ENCODE data around the gene DPM2.
A peak's percentile ranks its signal among the peaks of the same experiment; 100 is the strongest.

Gene DPM2

DNA sequence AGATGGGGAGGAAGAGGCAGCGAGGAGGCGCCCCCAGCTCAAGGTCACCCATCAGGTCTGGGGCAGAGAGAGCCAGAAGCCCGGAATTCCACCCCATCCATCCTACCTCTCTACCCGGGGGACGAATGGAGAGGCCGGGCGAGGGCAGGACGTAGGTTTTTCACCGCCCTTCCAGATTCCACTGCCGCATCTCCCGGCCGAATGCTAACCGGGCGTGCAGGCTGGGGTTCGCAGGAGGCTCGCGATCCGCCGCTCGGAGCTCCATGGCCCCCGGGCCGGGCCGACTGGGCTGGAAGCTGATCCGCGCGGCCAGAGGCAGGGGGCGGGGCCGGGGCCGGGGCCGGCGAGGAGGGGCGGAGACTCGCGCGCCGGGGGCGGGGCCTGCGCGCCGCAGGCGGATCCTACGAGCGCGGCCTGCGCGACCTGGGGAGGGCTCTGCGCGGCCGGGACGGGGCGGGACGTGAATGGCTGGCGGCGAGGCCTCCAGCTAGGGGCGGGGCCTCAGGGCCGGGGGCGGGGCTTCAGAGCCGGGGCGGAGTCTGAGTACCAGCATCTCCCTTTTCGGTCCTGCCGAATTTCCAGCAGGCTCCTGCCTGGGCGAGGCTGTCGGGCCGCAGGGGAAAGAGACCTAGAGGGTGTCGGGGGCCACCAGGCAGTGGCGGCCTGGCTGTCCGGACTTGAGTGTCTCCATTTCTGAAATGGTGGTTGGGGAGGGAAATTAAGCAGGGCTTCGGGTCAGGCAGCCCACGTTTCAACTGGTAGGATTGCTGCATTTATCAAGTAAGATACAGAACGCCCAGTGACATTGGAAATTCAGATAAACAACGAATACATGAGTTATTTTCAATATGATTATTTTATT, 20.7 kb downstream of the DPM2 start, which contains the start of gene ST6GALNAC4:
Gene ST6GALNAC4, minus strand, starts transcription at position 322 of the 862 bp plus-strand sequence. CDS start 622 bp downstream, outside the sequence.
- peak; percentile 94 for DNase-seq

DNA sequence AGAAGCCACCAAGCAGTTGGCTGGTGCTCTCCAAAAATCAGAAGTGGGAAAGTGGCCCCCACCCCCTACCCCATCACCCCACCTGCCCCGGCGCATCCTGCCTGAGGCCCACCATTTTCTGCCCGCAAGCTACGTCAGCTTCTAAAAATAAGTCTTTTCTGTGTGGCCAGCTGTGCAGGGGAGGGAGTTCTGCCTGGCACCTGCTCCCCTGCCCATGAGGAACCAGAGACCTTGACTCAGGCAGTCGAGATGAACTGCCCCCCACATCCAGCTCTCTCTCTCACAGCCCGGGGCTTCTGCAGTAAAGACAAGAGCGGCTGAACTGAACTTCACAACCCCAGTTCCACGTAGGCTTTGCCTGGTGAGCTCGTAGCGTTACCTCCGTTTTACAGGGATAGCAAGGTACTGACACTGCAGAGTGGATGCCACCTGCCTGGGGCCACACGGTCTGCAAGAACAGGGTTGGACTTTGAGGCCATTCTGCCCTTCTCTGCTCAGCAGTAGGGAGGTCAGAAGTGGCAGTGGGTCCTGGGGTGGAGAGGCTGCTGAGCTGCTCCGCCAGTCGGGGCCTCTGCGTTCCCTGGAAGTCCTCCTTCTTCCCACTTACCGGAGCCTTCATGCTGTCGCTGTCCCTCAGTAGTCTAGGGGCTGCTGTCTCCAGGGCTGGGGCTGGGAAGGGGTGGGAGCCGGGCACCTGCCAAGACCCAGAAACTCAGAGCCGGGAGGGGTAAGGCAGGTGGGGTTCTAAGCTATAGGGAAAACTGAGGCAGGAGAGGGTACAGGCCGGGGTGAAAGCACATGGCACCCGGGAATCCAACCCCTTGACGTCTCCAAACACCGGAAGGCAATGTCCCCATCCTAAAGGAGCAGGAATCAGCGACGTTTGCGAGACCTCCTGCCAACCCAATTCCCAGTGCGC, 21.6 kb downstream of the DPM2 start:
- DNase-seq: no peak

DNA sequence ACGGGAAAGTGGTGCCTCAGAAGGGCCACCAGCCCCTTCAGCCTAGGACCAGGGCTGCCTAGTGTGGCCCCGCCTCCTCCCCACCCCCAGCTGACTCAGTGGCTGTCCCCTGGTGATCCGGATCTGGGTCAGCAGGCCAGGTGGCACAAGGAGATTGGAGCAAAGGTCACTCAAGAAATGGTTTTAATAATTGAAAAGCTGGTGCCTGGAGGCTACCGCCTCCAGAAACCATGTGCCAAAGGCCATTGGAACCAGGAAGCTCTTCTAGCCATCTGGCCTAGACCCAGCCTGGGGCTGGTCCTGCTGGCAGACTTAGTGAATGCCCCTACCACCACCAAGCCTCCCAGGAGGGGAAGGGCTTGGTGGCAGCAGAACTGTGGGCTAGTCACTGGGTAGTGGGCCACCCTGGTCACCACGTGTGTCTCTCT, 22.3 kb downstream of the DPM2 start:
- DNase-seq: no peak

DNA sequence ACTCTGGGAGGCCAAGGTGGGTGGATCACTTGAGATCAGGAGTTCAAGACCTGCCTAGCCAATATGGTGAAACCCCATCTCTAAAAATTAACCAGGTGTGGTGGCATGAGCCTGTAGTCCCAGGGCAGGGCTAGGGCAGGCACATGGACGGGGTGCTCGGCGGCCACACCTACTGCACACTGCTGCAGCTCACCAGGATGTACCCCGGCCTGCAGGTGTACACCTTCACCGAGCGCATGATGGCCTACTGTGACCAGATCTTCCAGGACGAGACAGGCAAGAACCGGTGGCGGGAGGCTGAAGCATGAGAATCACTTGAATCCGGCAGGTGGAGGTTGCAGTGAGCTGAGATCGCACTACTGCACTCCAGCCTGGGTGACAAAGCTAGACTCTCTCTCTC, 24.0 kb downstream of the DPM2 start:
- DNase-seq: no peak

DNA sequence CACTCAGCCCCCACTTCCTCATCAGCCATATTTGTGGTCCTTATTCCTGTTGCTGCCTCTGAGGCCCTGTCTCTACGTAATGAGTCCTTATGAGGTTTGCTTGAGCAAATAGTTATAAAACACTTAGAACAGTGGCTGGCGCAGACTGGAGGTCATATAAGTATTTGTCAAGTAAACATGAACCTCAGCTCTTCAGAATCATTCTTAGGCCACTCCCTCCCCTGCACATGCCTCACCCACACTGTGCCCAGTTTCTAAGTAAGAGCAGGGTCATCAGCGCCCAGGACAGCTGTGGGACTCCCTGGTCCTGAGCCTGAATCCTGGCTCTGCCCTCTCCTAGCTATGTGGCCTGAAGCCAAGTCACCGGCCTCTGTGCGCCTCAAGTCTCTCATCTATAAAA, 24.8 kb downstream of the DPM2 start:
- DNase-seq: peak; percentile 32

DNA sequence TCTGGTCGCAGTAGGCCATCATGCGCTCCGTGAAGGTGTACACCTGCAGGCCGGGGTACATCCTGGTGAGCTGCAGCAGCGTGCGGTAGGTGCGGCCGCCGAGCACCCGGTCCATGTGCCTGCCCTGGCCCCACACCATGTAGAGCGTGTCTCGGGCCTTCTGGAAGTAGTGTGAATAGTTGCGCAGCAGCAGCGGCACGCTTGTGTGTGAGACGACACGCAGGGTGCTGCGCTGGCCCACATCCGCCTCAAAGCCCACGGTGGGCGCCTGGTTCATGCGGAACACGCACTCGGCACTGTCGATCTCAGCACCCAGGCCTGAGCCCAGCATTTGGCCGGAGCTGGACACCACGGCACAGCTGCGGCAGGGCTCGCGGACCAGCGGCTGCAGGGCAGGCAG, 25.4 kb downstream of the DPM2 start:
- no peak for DNase-seq

DNA sequence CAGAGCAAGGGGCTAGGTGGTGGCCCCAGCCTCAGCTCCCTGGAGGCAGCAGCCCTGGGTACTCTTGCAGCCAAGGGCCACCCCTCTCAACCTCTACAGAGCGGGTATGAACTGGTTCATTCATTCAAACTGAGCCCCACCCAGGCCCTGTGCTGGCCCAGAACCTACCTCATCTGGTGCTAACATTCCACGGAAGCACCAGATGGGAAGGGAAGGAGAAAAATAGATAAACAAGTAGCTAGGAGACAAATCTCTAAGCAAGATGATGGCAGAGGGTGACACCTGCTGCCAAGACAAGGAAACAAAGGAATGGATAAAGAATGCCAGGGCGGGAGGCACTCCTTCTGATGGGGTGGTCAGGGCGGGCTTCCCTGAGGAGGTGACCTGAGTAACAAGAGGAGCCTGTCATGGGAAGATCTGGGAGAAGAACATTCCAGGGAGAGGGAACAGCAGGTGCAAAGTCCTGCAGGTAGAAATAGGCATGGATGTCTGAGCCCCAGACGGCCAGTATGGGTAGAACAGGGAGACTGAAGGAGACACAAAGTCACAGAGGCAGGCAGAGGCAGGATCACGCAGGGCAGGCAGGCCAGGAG, 26.9 kb downstream of the DPM2 start:
- peak; percentile 55 for DNase-seq

DNA sequence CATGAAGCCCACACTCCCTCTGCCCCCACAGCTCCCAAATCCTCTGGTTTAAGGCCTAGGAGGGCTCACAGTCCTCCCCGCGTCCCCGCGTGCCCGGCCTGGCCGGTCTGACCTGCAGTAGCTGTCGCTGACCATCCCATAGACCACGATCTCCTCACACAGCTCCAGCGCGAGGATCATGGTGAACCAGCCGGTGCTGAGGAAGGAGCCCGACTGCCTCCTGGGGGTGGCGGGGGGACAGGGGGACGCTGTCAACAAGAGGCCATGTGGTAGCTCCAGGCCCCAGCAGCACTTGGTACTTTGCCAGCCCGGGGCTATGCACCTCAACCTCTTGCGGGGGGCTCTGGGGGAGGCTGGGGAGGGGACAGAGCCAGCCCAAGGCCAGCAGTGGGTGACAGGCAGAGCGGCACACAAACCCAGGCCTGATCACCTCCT, 27.8 kb downstream of the DPM2 start:
- DNase-seq: no peak

DNA sequence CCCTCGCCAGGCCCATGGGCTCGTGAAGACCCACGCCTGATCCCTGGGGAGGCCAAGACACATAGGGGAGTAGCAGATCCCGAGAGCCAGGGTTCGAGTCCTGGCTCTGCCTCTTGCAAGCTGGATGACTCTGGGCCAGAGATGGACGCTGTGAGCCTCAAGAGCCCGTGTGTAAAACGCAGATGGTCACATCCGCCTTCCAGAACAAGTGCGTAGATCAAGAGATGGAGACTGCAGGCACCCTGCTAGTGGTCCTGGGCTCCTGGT, 29.1 kb downstream of the DPM2 start:
- no peak for DNase-seq

DNA sequence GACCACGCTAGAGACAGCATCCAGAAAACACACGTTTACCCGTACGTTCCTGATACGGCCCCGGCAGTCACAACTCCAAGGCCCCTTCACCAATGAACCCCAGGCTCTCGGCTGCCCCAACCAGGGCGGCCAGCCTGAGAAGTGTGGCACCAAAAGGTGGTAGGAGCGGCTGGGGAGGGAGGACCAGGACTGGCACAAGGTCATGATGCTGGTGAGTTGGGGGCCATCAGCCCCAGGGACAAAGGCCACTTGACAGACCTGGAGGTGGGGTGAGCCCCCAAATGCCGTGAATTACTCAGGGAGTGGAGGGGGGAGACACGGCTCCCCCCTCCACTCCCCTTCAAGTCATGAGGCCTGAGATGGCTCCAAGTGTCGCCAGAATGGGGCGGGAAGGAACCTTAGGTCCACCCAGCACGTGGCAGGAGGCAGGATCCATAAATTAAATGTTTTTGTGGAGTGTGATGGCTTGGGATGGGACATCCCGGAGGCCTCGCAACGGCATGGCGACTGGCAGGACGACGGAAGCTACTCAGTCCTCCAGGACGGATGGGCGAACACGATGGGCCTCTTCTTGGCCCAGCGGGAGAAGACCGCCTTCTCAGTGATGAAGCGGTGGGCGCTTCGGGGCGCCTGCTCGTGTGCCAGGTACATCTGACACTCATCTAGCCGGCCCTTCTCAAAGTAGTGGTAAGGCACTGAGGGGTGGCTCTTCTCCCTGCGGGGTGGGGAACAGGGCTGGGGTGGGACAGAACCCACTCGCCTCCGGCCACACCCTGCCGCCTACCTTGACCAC, 29.6 kb downstream of the DPM2 start:
- no peak for DNase-seq

DNA sequence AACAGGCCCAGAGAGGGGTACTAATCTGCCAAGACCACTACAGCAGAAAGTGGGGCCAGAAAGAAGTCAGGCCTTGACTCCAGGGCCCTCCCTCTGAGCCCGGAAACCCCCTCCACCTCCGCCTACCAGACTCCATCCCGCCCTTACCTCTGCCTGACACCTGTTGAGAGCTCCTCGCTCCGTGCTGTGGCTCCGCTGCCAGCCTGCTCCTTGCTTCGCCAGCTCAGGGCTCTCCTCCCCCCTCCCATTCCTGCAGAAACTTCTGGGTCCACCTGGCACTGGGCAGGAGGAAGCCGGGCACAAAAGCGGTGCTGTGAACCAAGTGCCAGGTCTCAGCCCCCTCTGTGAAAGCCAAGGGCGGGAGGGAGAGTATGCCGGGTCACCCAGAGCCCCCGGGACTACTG, 31.9 kb downstream of the DPM2 start:
- DNase-seq: no peak

DNA sequence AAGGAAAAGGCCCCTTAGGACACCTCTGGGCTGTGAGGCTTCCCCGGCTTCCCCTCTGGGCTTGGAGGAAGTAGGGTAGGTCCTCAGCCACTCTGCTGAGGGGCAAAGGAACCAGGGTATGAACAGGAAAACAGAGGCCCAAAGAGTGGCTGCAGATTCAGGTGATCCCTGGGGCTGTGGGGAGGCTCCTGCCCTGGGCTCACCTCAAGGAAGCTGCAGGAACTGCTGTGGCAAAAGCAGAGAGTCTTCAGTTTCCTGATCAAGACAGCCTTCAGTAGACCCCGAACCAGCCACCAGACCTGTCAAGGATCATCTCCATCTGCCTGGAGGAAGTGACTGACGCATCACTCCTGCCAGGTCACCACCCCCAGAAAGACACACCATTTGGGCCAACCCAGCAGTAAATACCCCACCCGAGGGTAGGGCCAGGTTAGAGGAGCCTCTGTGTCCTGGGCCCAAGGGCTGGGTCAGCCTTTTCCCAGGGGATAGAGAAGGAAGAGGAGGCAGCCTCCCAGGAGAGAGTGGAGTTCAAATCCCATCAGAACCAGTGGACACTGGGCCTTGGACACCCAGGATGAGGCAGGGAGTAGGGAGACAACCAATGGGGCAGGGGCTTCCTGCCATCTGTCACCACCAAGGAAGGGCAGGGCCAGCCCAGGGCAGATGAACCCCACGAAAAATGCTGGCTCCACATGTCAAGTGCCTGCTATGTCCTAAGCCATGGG, 32.5 kb downstream of the DPM2 start:
- DNase-seq: no peak

DNA sequence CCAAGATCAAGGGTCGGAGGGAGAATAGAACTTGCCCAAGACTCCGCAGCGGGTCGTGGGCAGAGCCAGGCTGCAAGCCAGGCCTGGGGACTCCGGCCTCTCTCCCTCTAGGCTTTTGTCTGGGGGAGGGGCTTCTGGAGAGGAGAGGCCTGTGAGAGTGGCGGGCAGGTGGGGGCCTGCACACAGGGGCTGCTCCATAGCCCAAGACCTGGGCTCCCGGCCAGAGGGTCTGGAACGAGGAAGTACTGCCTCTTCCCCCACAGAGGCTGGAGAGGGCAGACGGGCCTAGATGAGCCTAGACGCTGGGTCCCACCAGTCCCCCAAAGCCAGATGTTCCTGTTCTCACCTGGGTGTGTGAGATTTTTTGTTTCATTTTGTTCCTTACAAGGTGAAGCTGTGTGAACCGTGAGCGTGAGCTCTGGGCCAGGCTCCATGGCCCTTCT, 33.1 kb downstream of the DPM2 start:
- DNase-seq: no peak

DNA sequence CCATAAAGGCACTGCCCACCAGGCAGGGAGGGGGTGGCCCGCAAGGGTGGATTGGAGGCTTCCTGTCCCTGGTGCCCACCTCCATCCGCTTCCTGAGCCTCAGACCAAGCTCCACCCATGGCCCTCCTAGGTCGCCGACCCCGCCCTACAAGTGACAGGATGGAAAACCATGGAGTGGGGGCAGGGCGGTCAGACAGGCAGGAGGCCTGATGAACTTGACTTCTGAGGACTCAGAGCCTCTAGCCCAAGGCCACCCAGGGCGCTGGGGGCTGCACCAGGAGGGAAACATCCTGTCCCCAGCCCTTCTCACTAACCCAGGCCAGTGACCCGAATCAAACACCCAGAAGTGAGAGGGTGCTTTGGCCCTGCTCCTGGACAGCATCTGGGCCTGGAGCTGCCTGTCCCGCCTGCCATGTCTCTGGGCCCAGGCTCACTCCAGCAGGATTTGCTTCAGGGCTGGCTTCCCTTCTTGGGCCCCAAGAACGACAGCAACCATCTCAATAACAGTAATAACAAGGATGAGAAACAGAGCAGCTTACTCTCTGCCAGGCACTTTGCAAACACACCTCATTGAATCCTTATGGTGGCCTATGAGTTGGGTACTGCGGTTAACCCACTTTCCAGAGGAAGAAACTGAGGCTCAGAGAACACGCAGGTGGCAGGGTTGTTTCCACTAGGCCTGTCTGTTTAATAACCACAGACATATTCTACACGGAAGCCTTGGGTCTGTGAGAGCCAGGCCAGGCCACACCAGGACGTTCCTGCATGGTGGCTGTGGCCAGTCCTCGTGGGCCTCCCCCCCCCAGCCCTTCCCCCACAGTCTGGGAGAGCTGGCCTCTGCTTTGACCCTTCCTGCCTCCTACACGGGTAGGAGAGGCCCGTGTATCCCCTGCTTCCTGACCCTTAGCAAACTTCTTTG, 33.8 kb downstream of the DPM2 start:
- no peak for DNase-seq

DNA sequence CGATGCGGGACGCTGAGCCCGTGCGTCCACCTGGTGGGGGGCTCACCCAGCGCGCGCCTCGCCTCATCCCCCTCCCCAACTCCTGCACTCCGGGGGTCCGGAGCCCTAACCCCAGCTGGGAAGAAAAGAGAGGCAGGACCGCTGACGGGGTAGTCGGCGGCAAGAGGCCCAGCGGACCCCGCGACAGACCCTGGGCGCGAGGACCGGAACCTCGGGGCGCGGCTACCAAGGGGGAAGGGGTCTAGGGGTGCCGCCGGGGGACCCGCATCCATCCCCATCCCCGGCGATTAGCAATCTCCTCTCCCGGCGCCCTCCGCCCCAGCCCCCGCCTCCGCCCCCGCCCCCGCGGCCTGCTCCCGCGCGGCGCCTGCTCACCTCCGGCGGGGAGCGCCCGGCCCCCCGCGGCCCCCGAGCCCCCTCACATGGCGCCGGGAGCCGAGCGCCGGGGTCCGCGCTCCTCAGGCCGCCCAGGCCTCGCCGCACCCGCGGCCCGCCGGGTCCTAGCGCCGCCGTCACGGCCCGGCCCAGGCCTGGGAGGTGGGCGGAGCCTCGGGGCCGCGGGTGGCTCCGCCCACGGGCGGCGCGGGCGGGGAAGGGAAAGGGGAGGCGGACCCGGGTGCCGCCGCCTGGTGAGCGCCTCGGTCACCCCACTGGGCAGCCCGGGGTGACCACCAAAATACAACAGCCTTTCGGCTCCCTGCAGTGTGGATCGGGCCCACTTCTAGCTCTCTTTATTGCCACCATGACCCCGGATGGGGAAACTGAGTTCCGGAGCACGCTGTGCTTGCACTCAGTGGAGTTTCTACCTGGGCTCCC, 38.3 kb downstream of the DPM2 start, which contains the start of gene ST6GALNAC6:
Gene ST6GALNAC6, minus strand, starts transcription at position 476 of the 816 bp plus-strand sequence. CDS start 1,622 bp downstream, outside the sequence.
- DNase-seq: peak; percentile 90

DNA sequence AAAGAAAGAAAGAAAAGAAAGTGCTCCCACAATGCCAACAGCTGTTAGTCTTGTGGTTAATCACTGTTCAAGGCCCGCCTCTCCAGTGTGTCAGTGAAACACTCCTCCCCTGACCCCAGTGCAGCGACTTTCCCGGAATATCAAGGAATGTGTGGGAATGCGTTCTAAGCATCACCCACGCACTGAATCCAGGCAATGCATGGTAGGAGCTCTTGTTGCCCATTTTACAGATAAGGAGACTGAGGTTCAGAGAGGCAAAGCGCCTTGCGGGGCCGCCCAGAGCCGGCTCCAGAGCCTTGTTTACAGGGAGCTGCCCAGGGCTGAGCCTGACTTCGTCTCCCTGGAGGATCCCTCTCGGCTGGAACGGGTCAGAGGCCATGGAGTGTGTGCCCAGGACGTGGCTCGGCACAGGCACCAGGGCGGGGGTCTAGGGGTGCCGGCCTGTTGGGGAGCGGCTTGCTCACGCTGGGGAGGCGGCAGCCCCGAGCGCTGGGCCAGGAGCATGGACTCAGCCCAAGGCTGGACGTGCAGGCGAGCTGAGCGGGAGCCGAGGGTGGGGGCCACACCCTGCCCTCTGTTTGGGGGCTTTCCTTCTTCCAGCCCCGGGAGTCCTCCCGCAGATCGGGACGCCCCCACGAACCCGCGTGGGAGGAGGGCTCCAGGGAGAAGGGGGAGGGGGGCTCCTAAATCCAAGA, 39.1 kb downstream of the DPM2 start:
- DNase-seq: peak; percentile 62

DNA sequence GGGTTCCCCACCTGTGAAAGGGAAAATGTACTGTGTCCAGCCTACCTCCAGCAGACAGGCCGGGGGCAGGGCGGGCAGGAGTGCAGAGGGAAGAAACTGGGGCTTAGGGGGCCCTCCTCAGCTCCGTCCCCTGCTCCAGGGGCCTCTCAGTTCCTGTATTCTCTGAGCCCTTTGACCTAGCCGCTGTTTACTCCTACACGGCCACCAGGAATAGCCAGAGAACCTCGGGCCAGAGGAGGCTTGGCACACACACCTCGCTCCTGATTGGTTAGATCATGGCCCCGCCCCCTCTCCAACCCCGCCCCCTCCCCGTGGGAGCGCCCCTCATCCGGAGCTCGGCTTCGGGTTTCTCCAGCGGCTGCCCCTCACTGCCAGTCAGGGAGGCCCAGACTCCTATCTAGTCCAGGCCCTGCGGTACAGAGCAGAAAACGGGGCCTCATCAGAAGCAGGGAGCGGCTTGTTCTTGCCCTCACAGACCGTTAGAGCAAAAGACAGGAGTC, 40.4 kb downstream of the DPM2 start:
- DNase-seq: peak; percentile 63

DNA sequence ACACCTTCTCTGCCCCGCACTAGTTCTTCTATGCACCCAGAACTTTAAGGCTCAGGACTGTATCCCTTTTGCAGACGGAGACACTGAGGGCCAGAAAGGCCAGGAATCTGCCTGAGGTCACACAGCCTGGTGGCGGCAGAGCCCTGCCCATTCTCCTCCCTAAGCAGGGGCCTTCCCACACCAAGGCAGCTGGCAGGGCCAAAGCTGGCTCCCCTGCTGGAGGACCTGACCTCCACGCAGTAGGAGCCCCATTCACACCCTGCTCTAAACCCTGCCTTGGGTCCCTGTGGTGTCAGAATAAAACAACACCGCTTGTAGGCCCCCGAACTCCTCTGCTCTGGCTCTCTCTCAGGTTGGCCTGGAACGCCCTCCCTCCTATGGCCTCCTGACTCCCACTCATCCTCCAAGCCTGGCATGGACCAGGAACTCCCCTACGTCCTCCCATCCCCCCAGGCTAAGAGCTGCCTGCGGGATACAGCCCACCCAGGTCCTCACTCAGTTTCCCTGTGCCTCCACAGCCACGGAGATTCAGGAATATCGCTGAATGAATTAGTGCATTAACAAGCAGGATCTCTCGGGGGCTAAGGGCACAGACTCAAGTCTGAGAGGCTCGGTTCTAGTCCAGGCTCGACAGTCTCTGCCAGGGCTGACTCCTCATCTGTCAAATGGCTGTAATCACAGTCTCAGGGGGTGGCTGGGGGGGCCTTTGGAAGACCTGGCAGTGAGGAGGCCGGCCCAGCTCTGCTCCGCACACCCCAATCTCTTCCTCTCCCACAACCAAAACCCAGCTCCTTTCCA, 41.1 kb downstream of the DPM2 start:
- no peak for DNase-seq

Data from NCI-H69 (cell line).